ENCODE data around the gene H6PD. TPM values are rescaled to one million over a fixed set of nuclear protein-coding genes. Genes with fewer than 3 reads are reported as not detected.

H6PD gene
- polyA plus RNA-seq, 12 donors: 28.4 to 75.0 (median 32.8) TPM

GRCh38 chr1:9239622-9240401, 5.2 kb downstream of the H6PD start:
- DNase-seq: no peak

DNA sequence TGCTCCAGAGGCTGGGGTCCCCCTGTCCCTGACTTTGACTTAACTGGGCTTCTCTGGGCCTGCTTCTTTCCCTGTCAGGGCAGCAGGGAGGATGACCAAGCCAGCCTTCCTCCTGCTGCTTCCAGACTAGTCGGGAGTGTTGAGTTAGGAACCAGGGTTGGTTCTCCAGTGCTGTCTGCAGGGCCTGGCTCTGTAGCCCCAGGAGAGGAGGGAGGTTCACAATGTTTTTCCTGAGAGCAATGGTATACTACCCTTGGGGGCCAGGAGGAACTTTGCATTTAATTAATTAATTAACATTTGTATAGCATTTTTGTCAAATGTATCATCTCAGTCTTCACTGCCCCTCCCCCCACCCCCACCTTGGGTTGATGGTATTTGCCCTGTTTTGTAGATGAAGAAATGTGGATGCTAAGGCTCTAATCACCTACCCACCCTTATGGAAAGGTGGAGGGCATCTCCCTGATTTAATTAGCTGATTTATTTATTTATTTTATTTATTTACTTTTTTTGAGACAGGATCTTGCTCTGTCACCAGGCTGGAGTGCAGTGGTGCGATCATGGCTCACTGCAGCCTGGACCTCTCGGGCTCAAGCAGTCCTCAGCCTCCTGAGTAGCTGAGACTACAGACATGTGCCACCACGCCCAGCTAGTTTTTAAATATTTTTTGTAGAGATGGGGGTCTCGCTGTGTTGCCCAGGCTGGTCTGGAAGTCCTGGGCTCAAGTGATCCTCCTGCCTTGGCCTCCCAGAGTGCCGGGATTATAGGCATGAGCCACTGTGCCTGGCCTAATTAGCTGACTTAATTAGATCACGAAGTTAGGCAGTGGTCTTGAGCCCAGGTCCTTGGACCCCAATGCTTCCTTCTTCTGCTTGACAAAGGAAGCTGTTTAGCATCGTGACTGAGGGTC, 6.6 kb downstream of the H6PD start:
- DNase-seq: no peak

DNA sequence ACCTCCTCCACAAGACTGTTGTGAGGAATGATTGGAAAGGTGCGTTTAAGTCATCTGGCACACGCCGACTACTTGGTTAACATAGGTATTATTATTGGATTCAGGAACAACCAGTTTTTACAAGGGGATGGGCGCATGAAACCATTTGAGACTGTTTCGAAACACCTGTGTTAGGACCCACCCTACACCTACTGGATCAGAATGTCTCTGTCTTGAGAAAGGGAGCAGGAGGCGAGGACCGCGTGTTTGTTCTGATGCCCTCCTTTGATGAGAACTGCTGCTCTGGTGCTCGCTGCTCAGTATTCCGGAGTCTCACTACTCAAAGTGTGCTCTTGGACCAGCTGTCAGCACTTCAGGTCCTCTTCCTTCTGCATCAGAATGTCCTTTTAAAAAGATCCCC, 7.3 kb downstream of the H6PD start:
- no peak for DNase-seq

GRCh38 chr1:9242338-9242969, 7.9 kb downstream of the H6PD start:
- DNase-seq: no peak

DNA sequence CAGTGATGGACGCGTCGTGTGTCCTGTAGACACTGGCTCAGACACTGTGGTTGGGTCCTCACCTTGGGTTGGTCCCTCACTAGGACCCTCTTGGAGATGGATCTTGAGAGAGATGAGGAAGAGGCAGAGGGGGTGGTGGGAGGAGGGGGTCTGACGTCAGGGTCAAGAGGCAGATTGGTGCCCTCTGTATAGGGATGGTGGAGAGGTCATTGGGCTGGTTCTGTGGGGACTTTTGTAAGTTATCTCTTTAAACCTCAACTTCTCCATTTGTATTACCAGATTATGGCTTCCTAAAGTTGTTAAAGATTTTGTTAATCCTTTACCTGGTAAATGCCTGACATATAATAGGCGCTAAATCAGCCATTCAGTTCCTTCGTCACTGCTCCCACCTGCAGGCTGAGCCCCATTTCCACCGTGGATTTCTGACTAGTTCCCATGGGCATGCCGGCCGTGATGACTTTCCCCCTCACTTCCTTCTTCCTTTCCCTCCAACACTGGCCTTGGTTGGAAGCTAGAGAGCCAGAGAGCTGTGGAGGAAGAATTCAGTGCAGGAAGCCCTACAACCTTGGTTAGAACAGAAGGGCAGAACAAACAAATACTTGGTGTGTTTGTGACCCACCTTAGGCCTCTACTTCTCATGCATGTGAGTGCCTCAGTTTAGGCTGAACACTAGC, 8.6 kb downstream of the H6PD start:
- no peak for DNase-seq

DNA sequence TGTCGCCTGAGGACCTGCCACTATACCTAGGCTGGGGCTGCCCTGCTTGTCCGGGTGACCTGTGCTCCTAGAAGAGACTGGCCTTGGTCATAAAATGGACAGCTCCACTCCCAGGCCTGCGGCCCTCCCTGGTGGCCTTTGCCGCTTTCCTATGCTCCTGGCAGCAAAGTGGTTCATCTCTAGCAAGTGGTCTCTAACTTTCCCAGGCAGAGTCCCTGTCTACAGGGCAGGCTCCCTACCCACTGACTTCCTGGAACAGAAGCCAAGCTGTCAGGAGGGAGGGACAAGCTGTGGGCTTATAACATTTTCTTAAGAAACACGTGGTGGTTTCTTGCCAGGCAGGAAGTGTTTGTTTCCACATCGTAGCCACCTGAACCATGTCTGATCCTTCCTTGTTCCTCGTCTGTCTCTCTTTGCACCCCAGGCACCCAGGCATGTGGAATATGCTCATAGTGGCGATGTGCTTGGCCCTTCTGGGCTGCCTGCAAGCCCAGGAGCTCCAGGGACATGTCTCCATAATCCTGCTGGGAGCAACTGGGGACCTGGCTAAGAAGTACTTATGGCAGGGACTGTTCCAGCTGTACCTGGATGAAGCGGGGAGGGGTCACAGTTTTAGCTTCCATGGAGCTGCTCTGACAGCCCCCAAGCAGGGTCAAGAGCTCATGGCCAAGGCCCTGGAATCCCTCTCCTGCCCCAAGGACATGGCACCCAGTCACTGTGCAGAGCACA, 10.1 kb downstream of the H6PD start:
- DNase-seq: no peak

DNA sequence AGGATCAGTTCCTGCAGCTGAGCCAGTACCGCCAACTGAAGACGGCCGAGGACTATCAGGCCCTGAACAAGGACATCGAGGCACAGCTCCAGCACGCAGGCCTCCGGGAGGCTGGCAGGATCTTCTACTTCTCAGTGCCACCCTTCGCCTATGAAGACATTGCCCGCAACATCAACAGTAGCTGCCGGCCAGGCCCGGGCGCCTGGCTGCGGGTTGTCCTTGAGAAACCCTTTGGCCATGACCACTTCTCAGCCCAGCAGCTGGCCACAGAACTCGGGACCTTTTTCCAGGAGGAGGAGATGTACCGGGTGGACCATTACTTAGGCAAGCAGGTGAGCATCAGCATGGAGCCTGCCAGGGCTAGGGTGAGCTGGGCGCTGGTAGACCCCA, 10.7 kb downstream of the H6PD start:
- no peak for DNase-seq

DNA sequence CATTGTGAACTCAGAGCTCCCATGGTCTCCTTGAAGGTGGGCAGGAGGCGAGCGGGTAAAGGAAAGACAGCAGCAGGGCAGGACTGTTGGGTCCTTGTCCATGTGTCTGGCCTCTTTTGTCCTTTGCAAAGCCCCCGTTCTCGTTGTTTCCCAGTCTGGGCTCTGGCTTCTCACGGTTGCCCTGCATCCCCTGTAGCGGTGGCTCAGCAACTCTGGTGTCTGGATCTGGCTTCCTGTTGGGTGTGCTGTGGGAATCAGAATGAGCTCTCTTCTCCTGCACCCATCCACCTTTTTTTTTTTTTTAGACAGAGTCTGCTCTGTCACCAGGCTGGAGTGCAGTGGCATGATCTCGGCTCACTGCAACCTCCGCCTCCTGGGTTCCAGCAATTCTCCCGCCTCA, 11.1 kb downstream of the H6PD start:
- no peak for DNase-seq

DNA sequence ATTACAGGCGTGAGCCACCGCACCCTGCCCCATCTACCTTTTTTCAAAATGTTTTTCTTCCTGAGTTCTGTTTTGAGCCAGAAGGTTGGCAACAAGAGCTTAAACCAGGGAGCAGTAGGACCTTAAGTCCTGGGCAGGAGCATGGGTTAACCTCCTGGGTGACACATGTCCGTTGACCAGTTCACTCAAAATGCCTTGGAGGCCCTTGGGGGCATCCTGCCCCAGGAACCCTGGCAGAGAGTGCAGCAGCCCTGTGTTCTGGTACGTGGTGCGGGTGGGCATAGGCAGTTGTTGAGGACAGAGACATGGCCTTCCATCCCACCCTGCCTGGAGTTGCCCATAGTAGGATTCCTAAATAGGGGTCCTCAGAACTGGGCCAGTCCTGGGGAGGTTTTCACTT, 11.6 kb downstream of the H6PD start:
- DNase-seq: no peak

- DNase-seq: no peak
These were observed 12.5 kb downstream of the H6PD start for GRCh38 chr1:9246841-9247785.

- no peak for DNase-seq
These were observed 13.3 kb downstream of the H6PD start for GRCh38 chr1:9247894-9248293.

DNA sequence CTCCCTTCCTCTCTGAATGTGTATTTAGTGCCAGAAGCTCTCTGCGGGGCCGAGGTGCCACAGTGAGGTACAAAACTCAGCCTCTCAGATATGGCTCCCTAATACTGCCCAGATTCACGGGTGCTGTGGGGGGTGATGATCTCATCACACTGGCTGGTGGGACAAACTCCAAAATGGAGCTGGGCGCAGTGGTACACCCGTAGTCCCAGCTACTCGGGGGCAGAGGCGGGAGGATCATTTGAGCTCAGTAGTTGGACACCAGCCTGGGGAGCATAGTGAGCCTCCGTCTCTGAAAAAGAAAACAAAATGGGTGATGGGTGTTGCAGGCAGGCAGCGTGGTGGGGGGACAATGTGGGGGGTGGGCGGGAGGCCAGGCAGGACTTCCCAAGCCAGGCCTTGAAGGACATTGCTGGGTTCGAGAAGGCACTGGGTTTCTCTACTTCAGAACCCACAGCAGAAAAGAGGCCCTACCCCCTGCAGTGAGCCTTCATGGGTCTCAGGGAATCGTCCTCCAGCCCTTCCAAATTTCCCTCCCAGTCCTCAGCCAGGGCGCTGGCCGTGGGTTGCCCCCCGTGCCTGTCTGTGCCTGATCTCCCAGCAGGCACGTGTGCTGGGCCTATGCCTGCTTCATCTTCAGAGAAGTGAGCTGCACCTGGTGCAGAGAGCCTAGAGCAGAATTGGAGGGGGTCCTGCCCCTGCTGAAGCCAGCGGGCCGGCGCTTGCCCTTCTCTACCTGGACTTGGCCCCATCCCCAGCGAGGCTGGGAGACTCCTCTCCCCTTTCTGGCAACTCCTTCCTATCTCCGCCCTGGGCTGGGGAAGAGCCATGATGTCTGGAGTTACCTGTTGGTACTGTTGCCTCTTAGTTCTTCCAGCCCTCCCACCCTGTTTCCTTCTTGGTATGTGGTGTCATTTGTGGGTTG, 14.0 kb downstream of the H6PD start:
- DNase-seq: no peak

DNA sequence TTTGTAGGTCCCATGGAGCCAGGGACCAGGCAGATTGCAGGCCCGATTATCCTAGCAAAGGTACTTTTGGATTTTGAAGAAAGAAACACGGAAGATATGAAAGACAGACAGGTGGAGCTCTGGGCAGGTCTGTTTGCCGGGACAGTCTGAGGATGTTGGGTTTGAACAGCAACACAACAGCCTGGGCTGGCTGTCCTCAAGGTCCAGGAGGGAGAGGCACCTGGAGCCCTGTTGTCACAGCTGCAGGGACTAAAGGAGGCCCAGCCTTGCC, 14.6 kb downstream of the H6PD start:
- DNase-seq: no peak

- DNase-seq: no peak
These were observed 15.2 kb downstream of the H6PD start for GRCh38 chr1:9249534-9250410.

- no peak for DNase-seq
These were observed 16.1 kb downstream of the H6PD start for GRCh38 chr1:9250411-9251381.

- DNase-seq: no peak
These were observed 16.9 kb downstream of the H6PD start for GRCh38 chr1:9251501-9251900.

- no peak for DNase-seq
These were observed 18.4 kb downstream of the H6PD start for GRCh38 chr1:9253004-9253403.

Data from muscle of arm (tissue), 12 donors.